Omental fat pad (tissue), 4 donors: ENCODE measurements around the gene METTL22. TPM values are rescaled to one million over a fixed set of nuclear protein-coding genes. Genes with fewer than 3 reads are reported as not detected.
A peak's percentile ranks its signal among the peaks of the same experiment; 100 is the strongest.

Experiments
- ATAC-seq: fragments of 150-250 bp; one replicate; pipeline ENCODE4 v1.9.1; 2016; ENCODE audit warnings: mild to moderate bottlenecking, moderate library complexity; ENCODE audit not compliant: low FRiP score
- DNase-seq: peaks from one replicate; pipeline ENCODE4 v3.0.0-alpha.2; 2019; ENCODE audit warnings: low spot score
- CTCF ChIP-seq, 3 donors: fragments of 450-650 bp; IDR thresholded peaks; one replicate each; pipeline ENCODE4 v1.5.1; 2016 to 2017; ENCODE audit warnings: antibody characterized with exemption in 3 of 3, mild to moderate bottlenecking in 3 of 3, moderate library complexity in 2 of 3
- total RNA-seq, 4 donors: library from RNA; depleted of rRNA; stranded (reverse); fragments of >200 nt; gene quantifications; one replicate each; pipeline ENCODE4 v1.1.0, GENCODE V29; 2016

The METTL22 gene
- total RNA-seq, 4 donors from 2014 or later, result 16.7 to 40.0 (median 24.5) TPM

DNA sequence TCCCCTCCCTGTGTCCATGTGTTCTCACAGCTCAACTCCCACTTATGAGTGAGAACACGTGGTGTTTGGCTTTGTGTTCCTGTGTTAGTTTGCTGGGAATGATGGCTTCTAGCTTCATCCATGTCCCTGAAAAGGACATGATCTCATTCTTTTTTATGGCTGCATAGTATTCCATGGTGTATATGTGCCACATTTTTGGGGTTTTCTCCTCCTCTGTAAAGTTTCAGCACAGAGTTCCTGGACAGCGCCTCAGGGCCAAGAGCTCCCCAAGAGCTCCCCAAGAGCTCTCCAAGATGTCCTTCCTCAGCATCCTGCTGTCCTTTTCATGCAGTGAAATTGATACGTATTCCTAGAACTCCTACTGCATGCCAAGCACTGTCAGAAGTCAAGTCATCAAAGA is 46.0 kb downstream of the METTL22 start:
- DNase-seq (no peak), ATAC-seq (no peak)
- TF ChIP-seq CTCF (IDR thresholded peaks at IDR 0.05), result no peak

DNA sequence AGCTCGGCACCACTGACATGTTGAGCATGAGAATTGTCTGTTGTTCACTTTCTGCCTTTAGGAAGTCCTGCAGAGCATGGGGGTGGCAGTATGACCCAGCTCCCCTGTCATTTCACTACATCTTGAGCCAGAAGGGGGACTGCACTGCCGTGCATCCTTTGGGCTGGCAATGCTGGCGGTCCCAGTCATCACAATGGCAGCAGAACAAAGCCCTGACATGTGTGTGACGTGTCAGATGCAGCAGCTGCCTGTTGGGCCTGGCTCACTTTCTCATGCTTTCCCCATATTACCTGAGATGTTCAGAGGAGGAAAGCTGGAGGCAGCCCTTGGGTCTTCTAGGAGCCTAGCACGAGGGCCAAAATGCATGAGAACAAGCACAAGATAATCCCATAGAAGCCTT is 46.6 kb downstream of the METTL22 start:
- no peak for ATAC-seq
- TF ChIP-seq CTCF (IDR thresholded peaks at IDR 0.05), result no peak
- no peak for DNase-seq

- ATAC-seq, result no peak
- no peak for DNase-seq
- TF ChIP-seq CTCF (IDR thresholded peaks at IDR 0.05), result no peak
Measured at GRCh38 chr16:8669481-8669880, 48.0 kb downstream of the METTL22 start.

DNA sequence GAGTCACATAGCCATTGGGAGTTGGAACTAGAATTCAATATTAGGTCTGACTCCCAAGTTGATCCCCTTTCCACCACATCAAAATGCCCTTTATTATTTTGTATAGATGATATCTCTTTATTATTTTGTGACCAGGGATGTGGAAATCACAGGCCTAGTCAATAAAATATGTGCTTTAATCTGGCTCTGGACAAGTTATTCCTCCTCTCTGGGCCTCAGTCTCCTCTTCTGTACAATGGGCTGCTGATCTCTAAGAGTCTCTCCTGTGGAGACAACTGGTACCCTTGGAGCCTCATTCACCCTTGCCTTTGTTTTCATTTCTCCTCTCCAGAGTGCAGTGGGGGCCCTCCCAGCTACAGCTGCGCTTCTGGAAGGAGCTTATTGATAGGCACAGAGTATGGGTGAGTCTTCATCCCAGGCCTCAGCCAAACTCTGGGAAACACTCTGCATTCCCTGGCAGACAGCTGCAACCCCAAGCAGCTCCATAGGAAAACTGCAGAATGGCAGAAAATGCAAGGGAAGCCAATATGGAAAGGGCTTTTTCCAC is 48.6 kb downstream of the METTL22 start:
- no peak for TF ChIP-seq CTCF (IDR thresholded peaks at IDR 0.05)
- ATAC-seq (no peak), DNase-seq (no peak)

- ATAC-seq, result peak; percentile 55
- DNase-seq, result no peak
- no peak for TF ChIP-seq CTCF (IDR thresholded peaks at IDR 0.05)
Measured at GRCh38 chr16:8673611-8674412, 52.3 kb downstream of the METTL22 start.

- DNase-seq (peak; percentile 55), ATAC-seq (peak; percentile 97)
Measured at GRCh38 chr16:8674413-8675022, 53.0 kb downstream of the METTL22 start, which contains the start of gene ABAT. TSS of gene ABAT (plus strand) at chr16:8674617. CDS start at chr16:8735740, 61,123 bp downstream.

More at GRCh38 chr16:8674413-8675022, 53.0 kb downstream of the METTL22 start, which contains the start of gene ABAT:
- no peak for TF ChIP-seq CTCF (IDR thresholded peaks at IDR 0.05)
